Nephron (organoid): ENCODE data around the gene ALMS1.
"Not testable (repeated sequence)": the region's sequence is repeated elsewhere in the genome, so short reads cannot be mapped to it uniquely, and the experiment has no call there.

Experiments used
- H3K27ac Mint-ChIP-seq, 3 experiments: 2 replicates each; pipeline ENCODE4 v1.8.0; 2020; ENCODE audit warnings: mixed read lengths in 3 of 3, mild to moderate bottlenecking in 2 of 3, moderate library complexity in 1 of 3
- H3K27me3 Mint-ChIP-seq: 2 replicates; pipeline ENCODE4 v1.8.0; 2021; ENCODE audit warnings: low read depth, mild to moderate bottlenecking, moderate library complexity, mixed read lengths
- H3K36me3 Mint-ChIP-seq: 2 replicates; pipeline ENCODE4 v1.8.0; 2020; ENCODE audit warnings: low read depth, mixed read lengths
- H3K4me1 Mint-ChIP-seq: 2 replicates; pipeline ENCODE4 v1.8.0; 2020; ENCODE audit warnings: mixed read lengths
- H3K4me3 Mint-ChIP-seq, 3 experiments: 2 replicates each; pipeline ENCODE4 v1.8.0; 2020; ENCODE audit warnings: mild to moderate bottlenecking in 3 of 3, mixed read lengths in 3 of 3, moderate library complexity in 2 of 3
- H3K9me3 Mint-ChIP-seq: 2 replicates; pipeline ENCODE4 v1.8.0; 2020; ENCODE audit warnings: mixed read lengths
- TF ChIP-seq, protein P1 (sequence below), 3 experiments: fragments of 200-600 bp; sonication (generic); IDR thresholded peaks; one replicate each; pipeline ENCODE4 v1.5.0; 2021; ENCODE audit warnings: antibody characterized with exemption in 3 of 3; ENCODE audit not compliant: unreplicated experiment in 3 of 3

The ALMS1 gene

DNA sequence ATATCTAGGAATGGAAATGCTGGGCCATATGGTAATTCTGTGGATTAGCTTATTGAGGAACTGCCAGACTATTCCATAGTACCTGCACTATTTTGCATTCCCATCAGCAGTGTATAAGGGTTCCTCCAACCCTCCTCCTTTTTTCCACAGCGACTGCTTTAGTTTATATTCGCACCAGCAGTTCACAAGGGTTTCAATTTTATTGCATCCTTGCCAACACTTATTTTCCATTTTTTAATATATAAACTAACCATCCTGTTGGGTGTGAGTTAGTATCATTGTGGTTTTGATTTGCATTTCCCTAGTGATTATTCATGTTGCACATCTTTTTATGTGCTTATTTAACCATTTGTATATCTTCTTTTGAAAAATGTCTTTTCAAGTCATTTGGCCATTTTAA lies 189.6 kb downstream of the ALMS1 start:
- Mint-ChIP-seq H3K4me1 (peaks cover 3% of the 10 kb centered on the region), H3K9me3 (peaks cover 20% of the 10 kb centered on the region), H3K36me3 (peaks cover 60% of the 10 kb centered on the region), H3K27me3 (no peaks in the 10 kb centered on the region), H3K27ac (no peak overlapping the region), H3K4me3 (no peak overlapping the region)
- TF ChIP-seq, protein P1, sequence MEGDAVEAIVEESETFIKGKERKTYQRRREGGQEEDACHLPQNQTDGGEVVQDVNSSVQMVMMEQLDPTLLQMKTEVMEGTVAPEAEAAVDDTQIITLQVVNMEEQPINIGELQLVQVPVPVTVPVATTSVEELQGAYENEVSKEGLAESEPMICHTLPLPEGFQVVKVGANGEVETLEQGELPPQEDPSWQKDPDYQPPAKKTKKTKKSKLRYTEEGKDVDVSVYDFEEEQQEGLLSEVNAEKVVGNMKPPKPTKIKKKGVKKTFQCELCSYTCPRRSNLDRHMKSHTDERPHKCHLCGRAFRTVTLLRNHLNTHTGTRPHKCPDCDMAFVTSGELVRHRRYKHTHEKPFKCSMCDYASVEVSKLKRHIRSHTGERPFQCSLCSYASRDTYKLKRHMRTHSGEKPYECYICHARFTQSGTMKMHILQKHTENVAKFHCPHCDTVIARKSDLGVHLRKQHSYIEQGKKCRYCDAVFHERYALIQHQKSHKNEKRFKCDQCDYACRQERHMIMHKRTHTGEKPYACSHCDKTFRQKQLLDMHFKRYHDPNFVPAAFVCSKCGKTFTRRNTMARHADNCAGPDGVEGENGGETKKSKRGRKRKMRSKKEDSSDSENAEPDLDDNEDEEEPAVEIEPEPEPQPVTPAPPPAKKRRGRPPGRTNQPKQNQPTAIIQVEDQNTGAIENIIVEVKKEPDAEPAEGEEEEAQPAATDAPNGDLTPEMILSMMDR (IDR thresholded peaks at IDR 0.05; ENCODE audit: unreplicated experiment in 3 of 3) = no peak

DNA sequence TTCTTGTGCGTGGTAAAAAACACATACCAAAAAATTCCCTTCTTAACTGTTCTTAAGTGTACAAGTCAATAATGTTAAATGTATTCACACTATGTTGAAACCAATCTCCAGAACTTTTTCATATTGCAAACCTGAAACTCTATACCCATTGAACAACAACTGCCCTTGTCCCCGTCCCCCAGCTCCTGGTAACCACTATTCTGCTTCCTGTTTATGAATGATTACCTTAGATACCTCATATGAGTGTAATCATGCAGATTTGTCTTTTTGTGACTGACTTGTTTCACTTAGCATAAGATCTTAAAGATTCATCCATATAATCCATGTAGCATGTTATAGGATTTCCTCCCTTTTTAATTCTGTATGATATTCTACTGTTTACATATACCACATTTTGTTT lies 196.7 kb downstream of the ALMS1 start:
- Mint-ChIP-seq H3K36me3 (peaks cover 82% of the 10 kb centered on the region), H3K4me3 (no peak overlapping the region)

GRCh38 chr2:73588177-73588576 lies 202.5 kb downstream of the ALMS1 start:
- H3K27me3 Mint-ChIP-seq = no peaks in the 10 kb centered on the region
- peak overlapping the region; percentile 68 to 95 (median 81) for H3K27ac Mint-ChIP-seq
- peaks cover 6% of the 10 kb centered on the region for H3K4me1 Mint-ChIP-seq
- H3K4me3 Mint-ChIP-seq = peak overlapping the region in 2 of 3 experiments; percentile 1 to 15
- H3K9me3 Mint-ChIP-seq = peaks cover 12% of the 10 kb centered on the region
- TF ChIP-seq, protein P1 (IDR thresholded peaks at IDR 0.05; ENCODE audit: unreplicated experiment in 3 of 3) = no peak
- peaks cover 37% of the 10 kb centered on the region for H3K36me3 Mint-ChIP-seq

More for the DNA sequence above, 196.7 kb downstream of the ALMS1 start:
- Mint-ChIP-seq H3K27ac (no peak overlapping the region), H3K27me3 (no peaks in the 10 kb centered on the region), H3K4me1 (no peaks in the 10 kb centered on the region), H3K9me3 (peaks cover 46% of the 10 kb centered on the region)
- TF ChIP-seq, protein P1 (IDR thresholded peaks at IDR 0.05; ENCODE audit: unreplicated experiment in 3 of 3) = no peak

- no peak overlapping the region for H3K4me3 Mint-ChIP-seq
Observed at GRCh38 chr2:73593680-73594079, 208.0 kb downstream of the ALMS1 start.

GRCh38 chr2:73594251-73594650 lies 208.6 kb downstream of the ALMS1 start:
- H3K27ac Mint-ChIP-seq = no peak overlapping the region
- H3K9me3 Mint-ChIP-seq = peaks cover 4% of the 10 kb centered on the region
- TF ChIP-seq, protein P1 (IDR thresholded peaks at IDR 0.05; ENCODE audit: unreplicated experiment in 3 of 3) = no peak
- no peaks in the 10 kb centered on the region for H3K27me3 Mint-ChIP-seq
- peaks cover 23% of the 10 kb centered on the region for H3K36me3 Mint-ChIP-seq
- no peaks in the 10 kb centered on the region for H3K4me1 Mint-ChIP-seq
- H3K4me3 Mint-ChIP-seq = no peak overlapping the region

More at GRCh38 chr2:73593680-73594079, 208.0 kb downstream of the ALMS1 start:
- TF ChIP-seq, protein P1 (IDR thresholded peaks at IDR 0.05; ENCODE audit: unreplicated experiment in 3 of 3) = no peak
- H3K27ac Mint-ChIP-seq = no peak overlapping the region
- H3K9me3 Mint-ChIP-seq = peaks cover 4% of the 10 kb centered on the region
- no peaks in the 10 kb centered on the region for H3K27me3 Mint-ChIP-seq
- H3K4me1 Mint-ChIP-seq = no peaks in the 10 kb centered on the region
- peaks cover 23% of the 10 kb centered on the region for H3K36me3 Mint-ChIP-seq

- H3K27me3 Mint-ChIP-seq = no peaks in the 10 kb centered on the region
- H3K9me3 Mint-ChIP-seq = no peaks in the 10 kb centered on the region
- H3K36me3 Mint-ChIP-seq = peaks cover 44% of the 10 kb centered on the region
- H3K4me3 Mint-ChIP-seq = no peak overlapping the region
- H3K27ac Mint-ChIP-seq = no peak overlapping the region
- H3K4me1 Mint-ChIP-seq = no peaks in the 10 kb centered on the region
- TF ChIP-seq, protein P1 (IDR thresholded peaks at IDR 0.05; ENCODE audit: unreplicated experiment in 3 of 3) = no peak
Observed at GRCh38 chr2:73601780-73602179, 216.1 kb downstream of the ALMS1 start.

DNA sequence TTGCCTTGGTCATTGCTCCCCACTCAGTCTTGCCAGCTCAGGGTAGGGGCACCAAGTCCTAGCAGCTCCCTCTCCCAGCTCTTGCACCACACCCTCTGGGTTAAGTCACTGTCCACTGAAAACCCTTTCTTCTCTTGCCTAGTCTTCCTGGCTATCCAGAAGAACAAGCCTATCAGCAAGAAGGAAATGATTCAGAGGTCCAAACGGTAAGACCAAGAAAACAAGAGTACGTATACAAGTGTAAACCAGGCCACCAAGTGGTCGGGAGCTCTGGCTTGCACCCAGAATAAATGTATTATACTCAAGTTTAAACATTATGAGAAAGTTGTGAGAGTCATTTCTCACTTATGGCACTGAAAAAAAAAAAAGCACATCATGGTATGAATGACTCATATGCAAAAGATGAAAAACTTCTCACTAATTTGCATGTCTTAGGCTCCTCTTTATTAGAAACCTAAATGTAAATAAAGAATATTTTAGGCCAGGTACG lies 217.5 kb downstream of the ALMS1 start:
- not testable (repeated sequence) for H3K4me1 Mint-ChIP-seq, H3K27me3 Mint-ChIP-seq, H3K27ac Mint-ChIP-seq, H3K4me3 Mint-ChIP-seq, H3K9me3 Mint-ChIP-seq
- peaks cover 48% of the 10 kb centered on the region for H3K36me3 Mint-ChIP-seq

GRCh38 chr2:73604589-73604988 lies 219.0 kb downstream of the ALMS1 start:
- H3K4me3 Mint-ChIP-seq, H3K27me3 Mint-ChIP-seq, H3K4me1 Mint-ChIP-seq, H3K27ac Mint-ChIP-seq, H3K9me3 Mint-ChIP-seq: not testable (repeated sequence)
- H3K36me3 Mint-ChIP-seq = peaks cover 51% of the 10 kb centered on the region
